Progenitor cell of endocrine pancreas (in vitro differentiated cells): ENCODE measurements around the gene N4BP2L2. TPM values are rescaled to one million over a fixed set of nuclear protein-coding genes. Genes with fewer than 3 reads are reported as not detected.

ENCODE experiments used
- DNase-seq: peaks from one replicate; pipeline ENCODE4 v3.0.0; 2021; ENCODE audit warnings: low spot score; ENCODE audit not compliant: unreplicated experiment
- H3K27ac Mint-ChIP-seq: 2 replicates; pipeline ENCODE4 v1.8.0; 2021; ENCODE audit warnings: mild to moderate bottlenecking, moderate library complexity, mixed read lengths
- H3K27me3 Mint-ChIP-seq: 2 replicates; pipeline ENCODE4 v1.8.0; 2021; ENCODE audit warnings: mixed read lengths
- H3K36me3 Mint-ChIP-seq: 2 replicates; pipeline ENCODE4 v1.8.0; 2022; ENCODE audit warnings: mixed read lengths; ENCODE audit not compliant: insufficient read depth
- H3K4me1 Mint-ChIP-seq: 2 replicates; pipeline ENCODE4 v1.8.0; 2021; ENCODE audit warnings: low read depth, mixed read lengths
- H3K4me3 Mint-ChIP-seq: 2 replicates; pipeline ENCODE4 v1.8.0; 2021; ENCODE audit warnings: low read depth, mild to moderate bottlenecking, moderate library complexity, mixed read lengths
- H3K9me3 Mint-ChIP-seq: 2 replicates; pipeline ENCODE4 v1.8.0; 2021; ENCODE audit warnings: low read depth, mixed read lengths
- CTCF ChIP-seq: fragments of 200-600 bp; sonication (generic); IDR thresholded peaks from one replicate; pipeline ENCODE4 v1.5.0; 2021; ENCODE audit warnings: antibody characterized with exemption, mild to moderate bottlenecking; ENCODE audit not compliant: unreplicated experiment
- total RNA-seq: library from RNA; stranded (reverse); gene quantifications from 2 replicates; pipeline ENCODE4 v1.2.1, GENCODE V29; 2021

Gene N4BP2L2
- total RNA-seq, 1 donor from 2014 or later, result 155 TPM

- DNase-seq, result no peak
- no peaks in the 10 kb centered on the region for H3K4me1 Mint-ChIP-seq
- H3K9me3 Mint-ChIP-seq, result peaks cover 5% of the 10 kb centered on the region
- H3K36me3 Mint-ChIP-seq, result no peaks in the 10 kb centered on the region
- H3K27ac Mint-ChIP-seq, result no peak overlapping the region
- TF ChIP-seq CTCF, result no peak
- no peak overlapping the region for H3K4me3 Mint-ChIP-seq
- H3K27me3 Mint-ChIP-seq, result no peaks in the 10 kb centered on the region
Measured at GRCh38 chr13:32555613-32556012, 17.0 kb upstream of the N4BP2L2 start.

DNA sequence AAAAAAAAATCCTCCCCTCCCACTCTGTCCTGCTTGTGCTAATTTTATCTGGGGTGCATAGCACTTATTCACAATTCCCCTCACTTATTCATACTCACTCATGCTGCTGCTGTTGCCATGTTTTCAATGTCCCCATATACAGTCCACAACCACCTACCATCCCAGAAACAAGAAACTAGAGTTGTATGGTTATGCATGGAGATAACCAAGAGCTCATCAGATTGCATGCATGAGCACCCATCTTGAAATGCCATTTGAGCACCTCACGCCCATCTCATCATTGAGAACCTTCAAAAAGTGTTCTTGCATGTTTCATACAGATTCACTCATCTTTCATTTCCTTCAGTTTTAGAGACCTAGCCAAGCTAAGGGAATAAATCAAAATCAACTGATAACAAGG lies 15.1 kb upstream of the N4BP2L2 start:
- DNase-seq, result no peak
- H3K36me3 Mint-ChIP-seq, result no peaks in the 10 kb centered on the region
- TF ChIP-seq CTCF, result no peak
- H3K4me1 Mint-ChIP-seq, result peaks cover 7% of the 10 kb centered on the region
- no peak overlapping the region for H3K4me3 Mint-ChIP-seq
- peaks cover 3% of the 10 kb centered on the region for H3K9me3 Mint-ChIP-seq
- H3K27me3 Mint-ChIP-seq, result no peaks in the 10 kb centered on the region
- no peak overlapping the region for H3K27ac Mint-ChIP-seq

- H3K4me3 Mint-ChIP-seq, result no peak overlapping the region
- no peak overlapping the region for H3K27ac Mint-ChIP-seq
- TF ChIP-seq CTCF, result no peak
- H3K36me3 Mint-ChIP-seq, result no peaks in the 10 kb centered on the region
- no peak for DNase-seq
- no peaks in the 10 kb centered on the region for H3K27me3 Mint-ChIP-seq
- peaks cover 7% of the 10 kb centered on the region for H3K4me1 Mint-ChIP-seq
- peaks cover 3% of the 10 kb centered on the region for H3K9me3 Mint-ChIP-seq
Measured at GRCh38 chr13:32549788-32550187, 11.2 kb upstream of the N4BP2L2 start.

- TF ChIP-seq CTCF, result no peak
- peaks cover 3% of the 10 kb centered on the region for H3K9me3 Mint-ChIP-seq
- no peak overlapping the region for H3K4me3 Mint-ChIP-seq
- peaks cover 7% of the 10 kb centered on the region for H3K4me1 Mint-ChIP-seq
- H3K36me3 Mint-ChIP-seq, result no peaks in the 10 kb centered on the region
- no peak for DNase-seq
- H3K27ac Mint-ChIP-seq, result peak overlapping the region; percentile 71
- no peaks in the 10 kb centered on the region for H3K27me3 Mint-ChIP-seq
Measured at GRCh38 chr13:32548837-32549236, 10.2 kb upstream of the N4BP2L2 start.

DNA sequence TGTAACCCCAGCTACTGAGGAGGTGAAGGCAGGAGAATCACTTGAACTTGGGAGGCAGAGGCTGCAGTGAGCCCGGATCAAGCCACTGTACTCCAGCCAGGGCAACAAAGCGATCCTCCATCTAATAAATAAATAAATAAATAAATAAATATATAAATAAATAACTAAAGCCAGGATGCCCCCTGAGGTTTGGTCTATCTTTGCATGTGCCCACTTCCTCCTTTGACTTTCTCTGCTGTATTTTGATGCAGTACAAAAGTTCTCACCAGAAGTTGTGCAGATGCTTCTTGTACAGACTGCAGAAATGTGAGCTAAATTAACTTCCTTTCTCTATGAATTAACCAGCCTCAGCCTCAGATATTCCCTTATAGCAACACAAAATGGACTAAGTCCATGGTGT lies 6.5 kb upstream of the N4BP2L2 start:
- Mint-ChIP-seq H3K4me3 (no peak overlapping the region), H3K27ac (no peak overlapping the region), H3K36me3 (no peaks in the 10 kb centered on the region)

More for the DNA sequence above, 6.5 kb upstream of the N4BP2L2 start:
- no peak for TF ChIP-seq CTCF
- Mint-ChIP-seq H3K9me3 (no peaks in the 10 kb centered on the region), H3K27me3 (no peaks in the 10 kb centered on the region), H3K4me1 (peaks cover 7% of the 10 kb centered on the region)
- DNase-seq, result no peak
